Nephron (organoid): ENCODE data around the gene PACRG.
A peak's percentile ranks its signal among the peaks of the same experiment; 100 is the strongest.

Source experiments
- H3K27ac Mint-ChIP-seq, 3 experiments: 2 replicates each; pipeline ENCODE4 v1.8.0; 2020; ENCODE audit warnings: mixed read lengths in 3 of 3, mild to moderate bottlenecking in 2 of 3, moderate library complexity in 1 of 3
- H3K27me3 Mint-ChIP-seq: 2 replicates; pipeline ENCODE4 v1.8.0; 2021; ENCODE audit warnings: low read depth, mild to moderate bottlenecking, moderate library complexity, mixed read lengths
- H3K36me3 Mint-ChIP-seq: 2 replicates; pipeline ENCODE4 v1.8.0; 2020; ENCODE audit warnings: low read depth, mixed read lengths
- H3K4me1 Mint-ChIP-seq: 2 replicates; pipeline ENCODE4 v1.8.0; 2020; ENCODE audit warnings: mixed read lengths
- H3K4me3 Mint-ChIP-seq, 3 experiments: 2 replicates each; pipeline ENCODE4 v1.8.0; 2020; ENCODE audit warnings: mild to moderate bottlenecking in 3 of 3, mixed read lengths in 3 of 3, moderate library complexity in 2 of 3
- H3K9me3 Mint-ChIP-seq: 2 replicates; pipeline ENCODE4 v1.8.0; 2020; ENCODE audit warnings: mixed read lengths
- TF ChIP-seq, protein P1 (sequence below), 3 experiments: fragments of 200-600 bp; sonication (generic); IDR thresholded peaks; one replicate each; pipeline ENCODE4 v1.5.0; 2021; ENCODE audit warnings: antibody characterized with exemption in 3 of 3; ENCODE audit not compliant: unreplicated experiment in 3 of 3

PACRG gene

DNA sequence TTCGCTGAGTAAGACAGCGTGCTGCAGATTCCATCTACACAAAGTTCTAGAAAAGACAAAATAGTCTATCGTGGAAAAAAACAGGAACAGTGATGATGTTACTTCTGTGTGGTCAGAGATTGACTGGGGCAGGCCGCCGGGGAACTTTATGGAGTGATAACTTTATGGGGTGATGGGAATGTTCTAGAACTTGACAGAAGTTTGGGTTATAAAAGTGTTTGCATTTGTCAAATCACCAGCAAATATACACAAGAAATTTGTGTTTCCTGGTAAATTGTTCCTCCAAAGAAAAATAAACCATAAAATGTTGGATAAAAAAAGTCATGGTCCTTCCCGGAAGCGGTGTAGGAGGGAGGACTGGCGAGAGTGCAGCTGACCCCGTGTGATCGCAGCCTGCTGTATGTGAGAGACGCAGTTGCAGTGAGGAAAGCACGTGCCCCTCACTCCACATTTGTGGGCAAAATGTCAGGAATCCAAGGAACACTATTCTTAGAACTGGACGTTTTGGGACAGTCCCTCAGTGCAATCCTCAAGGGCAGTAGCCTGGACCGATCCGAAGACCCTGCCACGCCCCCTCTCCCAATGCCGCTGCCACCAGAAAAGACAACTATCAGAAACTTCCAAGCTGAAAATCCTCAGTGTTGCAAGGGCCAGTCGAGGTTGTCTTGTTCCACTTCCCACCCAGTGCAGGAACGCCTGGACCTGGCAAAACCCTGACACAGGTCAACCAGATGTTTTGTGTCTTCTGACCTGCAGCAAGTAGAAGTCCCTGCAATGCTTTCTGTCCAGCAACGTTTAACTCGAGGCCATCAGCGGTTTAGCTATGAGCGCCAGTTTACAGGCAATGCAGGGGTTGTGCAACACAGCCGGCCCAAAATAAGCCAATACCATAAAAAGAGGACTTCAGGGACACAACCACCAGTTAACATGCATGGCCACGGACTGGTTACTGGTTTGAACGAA is 606.2 kb downstream of the PACRG start:
- H3K27me3 Mint-ChIP-seq: peaks cover 7% of the 10 kb centered on the region
- H3K4me3 Mint-ChIP-seq: no peak overlapping the region
- H3K27ac Mint-ChIP-seq: peak overlapping the region in 2 of 3 experiments; percentile 28 to 46
- H3K4me1 Mint-ChIP-seq: peaks cover 52% of the 10 kb centered on the region
- TF ChIP-seq, protein P1, sequence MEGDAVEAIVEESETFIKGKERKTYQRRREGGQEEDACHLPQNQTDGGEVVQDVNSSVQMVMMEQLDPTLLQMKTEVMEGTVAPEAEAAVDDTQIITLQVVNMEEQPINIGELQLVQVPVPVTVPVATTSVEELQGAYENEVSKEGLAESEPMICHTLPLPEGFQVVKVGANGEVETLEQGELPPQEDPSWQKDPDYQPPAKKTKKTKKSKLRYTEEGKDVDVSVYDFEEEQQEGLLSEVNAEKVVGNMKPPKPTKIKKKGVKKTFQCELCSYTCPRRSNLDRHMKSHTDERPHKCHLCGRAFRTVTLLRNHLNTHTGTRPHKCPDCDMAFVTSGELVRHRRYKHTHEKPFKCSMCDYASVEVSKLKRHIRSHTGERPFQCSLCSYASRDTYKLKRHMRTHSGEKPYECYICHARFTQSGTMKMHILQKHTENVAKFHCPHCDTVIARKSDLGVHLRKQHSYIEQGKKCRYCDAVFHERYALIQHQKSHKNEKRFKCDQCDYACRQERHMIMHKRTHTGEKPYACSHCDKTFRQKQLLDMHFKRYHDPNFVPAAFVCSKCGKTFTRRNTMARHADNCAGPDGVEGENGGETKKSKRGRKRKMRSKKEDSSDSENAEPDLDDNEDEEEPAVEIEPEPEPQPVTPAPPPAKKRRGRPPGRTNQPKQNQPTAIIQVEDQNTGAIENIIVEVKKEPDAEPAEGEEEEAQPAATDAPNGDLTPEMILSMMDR (IDR thresholded peaks at IDR 0.05; ENCODE audit: unreplicated experiment in 3 of 3): no peak
- H3K9me3 Mint-ChIP-seq: no peaks in the 10 kb centered on the region
- no peaks in the 10 kb centered on the region for H3K36me3 Mint-ChIP-seq

DNA sequence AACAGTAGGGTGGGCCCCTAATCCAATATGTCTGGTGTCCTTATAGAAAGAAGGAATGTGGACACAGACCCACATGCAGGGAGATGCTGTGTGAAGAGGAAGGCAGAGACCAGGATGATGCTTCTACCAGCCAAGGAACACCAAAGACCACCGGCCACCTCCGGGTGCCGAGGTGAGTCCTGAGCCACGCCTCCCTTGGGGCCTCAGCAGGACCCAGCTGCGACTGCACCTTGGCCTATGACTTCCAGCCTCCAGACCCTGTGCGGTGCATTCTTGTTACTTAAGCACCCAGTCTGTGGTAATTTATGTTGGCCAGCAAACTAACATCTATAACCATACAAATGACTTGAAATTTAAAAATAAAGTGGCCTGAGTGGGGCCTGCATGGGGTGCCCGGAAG is 607.3 kb downstream of the PACRG start:
- TF ChIP-seq, protein P1 (IDR thresholded peaks at IDR 0.05; ENCODE audit: unreplicated experiment in 3 of 3): no peak
- H3K27me3 Mint-ChIP-seq: peaks cover 7% of the 10 kb centered on the region
- no peaks in the 10 kb centered on the region for H3K36me3 Mint-ChIP-seq
- no peaks in the 10 kb centered on the region for H3K9me3 Mint-ChIP-seq
- H3K27ac Mint-ChIP-seq: peak overlapping the region in 2 of 3 experiments; percentile 10 to 46
- no peak overlapping the region for H3K4me3 Mint-ChIP-seq
- peaks cover 59% of the 10 kb centered on the region for H3K4me1 Mint-ChIP-seq

DNA sequence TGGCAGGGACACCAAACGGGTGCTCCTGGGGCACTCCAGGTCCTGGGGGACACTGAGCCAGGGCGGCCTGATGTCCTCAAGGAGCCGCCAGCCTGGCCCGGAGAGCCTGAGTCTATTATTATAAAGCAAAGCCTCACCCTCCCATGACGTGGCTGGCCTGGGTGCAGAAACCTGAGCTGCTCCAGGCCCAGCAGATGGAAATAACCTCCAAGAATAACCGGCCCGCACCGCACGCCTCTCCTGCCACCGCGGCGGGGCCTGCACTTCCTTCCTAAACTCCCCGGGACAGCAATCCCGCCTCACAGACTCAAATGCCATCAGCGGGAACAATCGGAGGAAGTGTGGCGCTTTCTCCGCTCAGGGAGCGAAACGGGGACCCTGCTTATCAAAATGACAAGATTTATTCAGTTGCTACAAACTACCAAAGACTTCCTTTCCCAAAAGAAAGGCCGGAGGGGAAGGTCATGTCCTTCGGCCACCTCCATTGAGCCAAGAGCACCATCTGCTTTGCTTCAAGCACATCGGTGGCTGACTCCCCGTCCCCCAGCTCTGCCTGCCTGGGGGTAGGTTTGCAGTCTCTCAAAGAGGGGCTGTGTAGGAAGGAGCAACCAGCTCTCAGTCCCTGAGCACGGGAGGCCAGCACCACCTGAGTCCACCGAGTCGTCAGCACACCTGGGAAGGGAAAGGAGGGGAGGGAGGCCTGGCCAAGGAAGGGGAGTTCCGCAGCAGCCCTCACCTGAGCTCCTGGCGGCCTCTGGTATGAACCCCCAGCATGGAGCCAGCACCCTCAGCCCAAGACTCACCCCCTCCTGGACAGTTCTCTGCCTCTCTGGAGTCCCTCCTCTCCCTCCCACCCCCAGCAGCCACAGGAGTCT is 608.1 kb downstream of the PACRG start:
- H3K27me3 Mint-ChIP-seq: peaks cover 12% of the 10 kb centered on the region
- H3K36me3 Mint-ChIP-seq: no peaks in the 10 kb centered on the region
- H3K4me3 Mint-ChIP-seq: peak overlapping the region; percentile 12 to 37 (median 29)
- H3K27ac Mint-ChIP-seq: peak overlapping the region; percentile 23 to 81 (median 75)
- H3K9me3 Mint-ChIP-seq: no peaks in the 10 kb centered on the region
- peaks cover 60% of the 10 kb centered on the region for H3K4me1 Mint-ChIP-seq
- TF ChIP-seq, protein P1 (IDR thresholded peaks at IDR 0.05; ENCODE audit: unreplicated experiment in 3 of 3): no peak

DNA sequence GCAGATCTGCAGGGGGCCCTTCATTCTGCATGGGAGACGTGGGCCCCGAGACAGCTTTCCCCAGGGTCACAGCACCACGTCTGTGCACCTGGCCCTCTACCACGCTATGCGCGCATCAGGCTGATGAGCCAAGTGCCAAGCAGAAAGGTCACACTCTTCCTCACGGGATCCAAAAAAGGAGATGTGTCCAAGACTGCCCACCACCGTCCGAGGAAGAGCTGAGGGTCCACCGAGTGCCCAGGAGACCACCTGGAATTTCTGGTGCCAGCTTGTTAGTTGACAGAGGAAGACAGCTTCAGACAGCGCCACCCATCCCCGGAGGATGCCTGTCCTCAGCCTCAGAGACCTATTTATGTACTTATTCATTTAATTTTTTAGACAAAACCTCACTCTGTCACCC is 609.2 kb downstream of the PACRG start:
- Mint-ChIP-seq H3K36me3 (no peaks in the 10 kb centered on the region), H3K9me3 (no peaks in the 10 kb centered on the region), H3K27ac (peak overlapping the region in 1 of 3 experiments; percentile 81), H3K4me1 (peaks cover 70% of the 10 kb centered on the region), H3K27me3 (peaks cover 14% of the 10 kb centered on the region), H3K4me3 (no peak overlapping the region)
- TF ChIP-seq, protein P1 (IDR thresholded peaks at IDR 0.05; ENCODE audit: unreplicated experiment in 3 of 3): no peak

DNA sequence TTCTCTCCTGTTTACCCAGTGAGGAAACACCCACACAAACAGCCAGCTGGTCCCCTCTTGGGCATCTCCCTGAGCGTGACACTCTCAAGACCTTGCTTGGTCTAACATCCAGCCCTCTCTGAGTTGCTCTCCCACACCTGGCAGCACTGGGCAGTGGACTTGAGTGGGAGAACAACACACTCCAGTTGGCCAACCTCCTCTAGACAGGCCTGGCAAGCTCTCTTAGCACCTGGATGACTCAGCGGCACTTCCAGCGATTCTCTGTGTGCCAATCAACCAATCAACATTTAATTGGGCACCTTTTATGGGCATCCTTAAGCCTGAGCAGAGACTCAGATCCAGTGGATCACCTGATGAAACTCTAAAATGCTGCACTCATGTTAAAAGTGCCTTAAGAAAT is 610.2 kb downstream of the PACRG start:
- TF ChIP-seq, protein P1 (IDR thresholded peaks at IDR 0.05; ENCODE audit: unreplicated experiment in 3 of 3): no peak
- H3K9me3 Mint-ChIP-seq: no peaks in the 10 kb centered on the region
- H3K27me3 Mint-ChIP-seq: peaks cover 14% of the 10 kb centered on the region
- H3K27ac Mint-ChIP-seq: peak overlapping the region in 2 of 3 experiments; percentile 37 to 63
- H3K36me3 Mint-ChIP-seq: no peaks in the 10 kb centered on the region
- H3K4me1 Mint-ChIP-seq: peaks cover 79% of the 10 kb centered on the region
- no peak overlapping the region for H3K4me3 Mint-ChIP-seq
